ENCODE measurements around the gene CTAGE9. TPM values are rescaled to one million over a fixed set of nuclear protein-coding genes. Genes with fewer than 3 reads are reported as not detected.

CTAGE9 gene
- total RNA-seq, 5 donors from 2014 or later (not counting 1 experiment from before 2014, with no cell fraction given), result not detected

GRCh38 chr6:131660195-131660594 lies 50.6 kb downstream of the CTAGE9 start:
- no CpG with 5 or more reads among the region's 1 CpG for WGBS (ENCODE audit: insufficient coverage)
- DNase-seq (no peak), ATAC-seq (replicated peaks in 1 of 4) (no peak)
- Histone ChIP-seq H3K4me3 (ENCODE audit: control insufficient read depth in 1 of 2, extremely low read depth in 1 of 2, low read length in 1 of 2) (no peak overlapping the region), H3K27me3 (replicated peaks in 1 of 2; ENCODE audit: control insufficient read depth in 2 of 2, extremely low read depth in 1 of 2, insufficient read depth in 2 of 2, low read length in 1 of 2) (no peaks in the 10 kb centered on the region), H3K4me1 (ENCODE audit: control insufficient read depth in 1 of 2, extremely low read depth in 1 of 2, insufficient read depth in 2 of 2, low read length in 2 of 2) (no peaks in the 10 kb centered on the region), H3K27ac (ENCODE audit: low read length) (no peak overlapping the region), H3K9me3 (no peaks in the 10 kb centered on the region), H3K36me3 (ENCODE audit: control insufficient read depth in 2 of 2, extremely low read depth in 1 of 2, insufficient read depth in 1 of 2, low read length in 1 of 2) (no peaks in the 10 kb centered on the region)
- Mint-ChIP-seq H3K4me1 (no peaks in the 10 kb centered on the region), H3K27me3 (no peaks in the 10 kb centered on the region), H3K27ac (no peak overlapping the region), H3K36me3 (no peaks in the 10 kb centered on the region), H3K4me3 (no peak overlapping the region), H3K9me3 (no peaks in the 10 kb centered on the region)
- CTCF ChIA-PET, result no interaction called here
- POLR2A ChIA-PET, result no interaction called here

Other genes starting within 250 kb of the CTAGE9 start
- 1 to 10 TPM in 1 of 5 donors, under 1 TPM in 3, not detected in 1; 0.49 to 1.1 (median 0.75) TPM for gene ARG1, start 137.8 kb downstream of the CTAGE9 start, total RNA-seq
- 10 to 100 TPM; 45.6 to 64.5 (median 46.6) TPM for gene MED23, start 82.8 kb downstream of the CTAGE9 start, total RNA-seq
- under 1 TPM; 0.30 to 0.68 (median 0.53) TPM for gene ENPP3, start 73.7 kb downstream of the CTAGE9 start, total RNA-seq
- not detected for gene OR2A4, start 9.6 kb downstream of the CTAGE9 start, total RNA-seq
- gene ENPP1, start 97.0 kb upstream of the CTAGE9 start, total RNA-seq, result under 1 TPM; 0.15 to 0.47 (median 0.35) TPM
- 1 to 10 TPM in 2 of 5 donors, under 1 TPM in 1, not detected in 2; 0.49 to 1.3 (median 1.2) TPM for gene CCN2, start 240.4 kb upstream of the CTAGE9 start, total RNA-seq

Measured in T-cell (primary cell).